ENCODE measurements around the gene USP17L10.
"Not testable (repeated sequence)": the region's sequence is repeated elsewhere in the genome, so short reads cannot be mapped to it uniquely, and the experiment has no call there.

The USP17L10 gene

GRCh38 chr4:9210357-9210756 lies at the start of gene USP17L10:
USP17L10 (plus strand) TSS chr4:9210657; CDS start chr4:9210657, 0 bp downstream.
- not testable (repeated sequence) for DNase-seq (ENCODE audit: low spot score)

- DNase-seq (ENCODE audit: low spot score) = peak; percentile 62
Measured at GRCh38 chr4:9165990-9166389, 44.5 kb upstream of the USP17L10 start.

GRCh38 chr4:9169791-9170459 lies 40.5 kb upstream of the USP17L10 start, which contains the start of gene FAM90A26:
FAM90A26 (plus strand) TSS chr4:9170409; CDS start chr4:9173173, 2,764 bp downstream.
- not testable (repeated sequence) for DNase-seq (ENCODE audit: low spot score)

GRCh38 chr4:9214701-9215100 lies 4.2 kb downstream of the USP17L10 start:
- not testable (repeated sequence) for DNase-seq (ENCODE audit: low spot score)

- DNase-seq (ENCODE audit: low spot score) = not testable (repeated sequence)
Measured at GRCh38 chr4:9215105-9215504, 4.6 kb downstream of the USP17L10 start, which contains the start of gene USP17L11. USP17L11 (plus strand) TSS chr4:9215405; CDS start chr4:9215405, 0 bp downstream.

- not testable (repeated sequence) for DNase-seq (ENCODE audit: low spot score)
Measured at GRCh38 chr4:9219852-9220251, 9.4 kb downstream of the USP17L10 start, which contains the start of gene USP17L12. USP17L12 (plus strand) TSS chr4:9220152; CDS start chr4:9220152, 0 bp downstream.

- not testable (repeated sequence) for DNase-seq (ENCODE audit: low spot score)
Measured at GRCh38 chr4:9224596-9224995, 14.1 kb downstream of the USP17L10 start, which contains the start of gene USP17L13. USP17L13 (plus strand) TSS chr4:9224896; CDS start chr4:9224896, 0 bp downstream.

- not testable (repeated sequence) for DNase-seq (ENCODE audit: low spot score)
Measured at GRCh38 chr4:9230249-9230648, 19.8 kb downstream of the USP17L10 start.

GRCh38 chr4:9234085-9234484 lies 23.6 kb downstream of the USP17L10 start, which contains the start of gene USP17L15:
USP17L15 (plus strand) TSS chr4:9234385; CDS start chr4:9234385, 0 bp downstream.
- DNase-seq (ENCODE audit: low spot score) = not testable (repeated sequence)

GRCh38 chr4:9238461-9238860 lies 28.0 kb downstream of the USP17L10 start:
- peak; percentile 18 for DNase-seq (ENCODE audit: low spot score)

GRCh38 chr4:9243579-9243978 lies 33.1 kb downstream of the USP17L10 start, which contains the start of gene USP17L17:
USP17L17 (plus strand) TSS chr4:9243879; CDS start chr4:9243879, 0 bp downstream.
- not testable (repeated sequence) for DNase-seq (ENCODE audit: low spot score)

GRCh38 chr4:9247953-9248680 lies 37.7 kb downstream of the USP17L10 start, which contains the start of gene USP17L18:
USP17L18 (plus strand) TSS chr4:9248630; CDS start chr4:9248630, 0 bp downstream.
- peak; percentile 0 for DNase-seq (ENCODE audit: low spot score)

- not testable (repeated sequence) for DNase-seq (ENCODE audit: low spot score)
Measured at GRCh38 chr4:9253078-9253477, 42.6 kb downstream of the USP17L10 start, which contains the start of gene USP17L19. USP17L19 (plus strand) TSS chr4:9253378; CDS start chr4:9253378, 0 bp downstream.

- not testable (repeated sequence) for DNase-seq (ENCODE audit: low spot score)
Measured at GRCh38 chr4:9257824-9258223, 47.4 kb downstream of the USP17L10 start, which contains the start of gene USP17L20. USP17L20 (plus strand) TSS chr4:9258124; CDS start chr4:9258124, 0 bp downstream.
